Renal pelvis (tissue), 4 donors: ENCODE results near the gene P3H2. TPM values are rescaled to one million over a fixed set of nuclear protein-coding genes. Genes with fewer than 3 reads are reported as not detected.

ENCODE experiments used
- DNase-seq: peaks from one replicate; pipeline ENCODE4 v3.0.0-alpha.2; 2013
- polyA plus RNA-seq, 3 donors: library from polyadenylated mRNA; unstranded; fragments of 120-200 nt; gene quantifications; one replicate each; pipeline ENCODE4 v1.2.1, GENCODE V29; 2013; ENCODE audit not compliant: insufficient read length in 3 of 3

P3H2 gene
- polyA plus RNA-seq, 3 donors = 79.9 to 98.8 (median 84.1) TPM

- no peak for DNase-seq
These were observed 9.3 kb upstream of the P3H2 start for GRCh38 chr3:190130037-190130436.

- DNase-seq = no peak
These were observed 7.1 kb upstream of the P3H2 start for GRCh38 chr3:190127797-190128196.

- DNase-seq = no peak
These were observed 6.5 kb upstream of the P3H2 start for GRCh38 chr3:190127195-190127594.

- no peak for DNase-seq
These were observed 4.9 kb upstream of the P3H2 start for GRCh38 chr3:190125436-190126068.

GRCh38 chr3:190124067-190124466 is 3.4 kb upstream of the P3H2 start:
- DNase-seq = no peak

- no peak for DNase-seq
These were observed 1.6 kb upstream of the P3H2 start for GRCh38 chr3:190122198-190122771.

GRCh38 chr3:190121383-190121782 is 686 bp upstream of the P3H2 start:
- no peak for DNase-seq

- DNase-seq = no peak
These were observed 322 bp upstream of the P3H2 start for GRCh38 chr3:190121061-190121377.

GRCh38 chr3:190119461-190120268 is 1.0 kb downstream of the P3H2 start:
- DNase-seq = no peak

- DNase-seq = no peak
These were observed 2.3 kb downstream of the P3H2 start for GRCh38 chr3:190118438-190118837.

GRCh38 chr3:190117981-190118380 is 2.7 kb downstream of the P3H2 start:
- no peak for DNase-seq

- no peak for DNase-seq
These were observed 4.1 kb downstream of the P3H2 start for GRCh38 chr3:190116551-190117067.

- no peak for DNase-seq
These were observed 9.9 kb downstream of the P3H2 start for GRCh38 chr3:190110826-190111225.

GRCh38 chr3:190109441-190109840 is 11.3 kb downstream of the P3H2 start:
- DNase-seq = no peak

GRCh38 chr3:190108804-190109203 is 11.9 kb downstream of the P3H2 start:
- DNase-seq = no peak

GRCh38 chr3:190105876-190106275 is 14.8 kb downstream of the P3H2 start:
- no peak for DNase-seq

GRCh38 chr3:190101320-190102011 is 19.2 kb downstream of the P3H2 start:
- DNase-seq = peak; percentile 74

- DNase-seq = no peak
These were observed 21.6 kb downstream of the P3H2 start for GRCh38 chr3:190099099-190099498.

GRCh38 chr3:190097617-190098016 is 23.1 kb downstream of the P3H2 start:
- no peak for DNase-seq

- DNase-seq = no peak
These were observed 23.7 kb downstream of the P3H2 start for GRCh38 chr3:190097025-190097424.

- DNase-seq = no peak
These were observed 24.4 kb downstream of the P3H2 start for GRCh38 chr3:190096345-190096744.

GRCh38 chr3:190094160-190094718 is 26.5 kb downstream of the P3H2 start:
- DNase-seq = no peak
